HS-27A (cell line): ENCODE data around the gene NKD2.
"Not testable (repeated sequence)": the region's sequence is repeated elsewhere in the genome, so short reads cannot be mapped to it uniquely, and the experiment has no call there.

Experiments used
- DNase-seq: peaks from one replicate; pipeline ENCODE4 v3.0.0-alpha.2; 2012; ENCODE audit warnings: low read depth, missing footprints

The NKD2 gene

DNA sequence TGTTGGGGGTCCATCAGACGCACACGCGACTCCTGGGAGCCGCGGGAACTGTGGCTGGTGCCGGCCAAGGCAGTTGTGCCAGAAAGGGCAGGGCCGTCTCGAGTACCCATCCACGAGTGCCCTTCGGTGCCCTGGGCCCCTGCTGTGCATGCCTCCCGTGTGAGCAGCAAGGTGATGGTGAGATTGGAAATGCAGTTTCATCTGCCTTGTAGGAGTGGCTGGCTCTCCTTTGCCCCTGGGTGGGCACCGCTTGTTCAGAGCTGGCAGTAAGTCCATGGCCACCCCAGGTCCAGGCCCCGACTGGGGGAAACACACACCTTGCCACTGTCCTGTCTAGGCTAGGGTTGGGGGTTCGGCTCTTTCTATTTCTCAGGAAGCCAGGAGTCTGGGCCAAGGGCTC, 5.7 kb downstream of the NKD2 start:
- no peak for DNase-seq

DNA sequence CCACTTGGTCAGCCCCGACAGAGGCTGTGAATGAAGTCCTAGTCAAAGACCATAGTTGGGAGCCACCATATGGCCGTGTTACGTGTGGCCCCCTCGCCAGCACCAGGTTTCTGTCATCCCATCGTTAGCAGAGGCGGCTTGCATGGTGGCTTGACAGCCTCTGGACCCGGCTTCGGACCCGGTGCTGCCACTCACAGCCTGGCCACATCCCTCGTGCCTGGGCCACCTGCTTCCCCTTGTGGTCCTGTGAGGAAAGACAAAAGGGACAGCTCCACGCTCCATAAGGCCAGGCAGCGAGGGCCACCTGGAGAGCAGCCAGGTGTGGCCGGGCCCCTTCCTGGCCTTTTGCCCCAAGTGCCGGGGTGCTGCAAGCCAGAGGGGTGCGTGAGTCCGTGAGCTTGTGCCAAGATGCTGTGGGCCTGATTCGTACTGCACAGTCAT, 6.2 kb downstream of the NKD2 start:
- DNase-seq: no peak

DNA sequence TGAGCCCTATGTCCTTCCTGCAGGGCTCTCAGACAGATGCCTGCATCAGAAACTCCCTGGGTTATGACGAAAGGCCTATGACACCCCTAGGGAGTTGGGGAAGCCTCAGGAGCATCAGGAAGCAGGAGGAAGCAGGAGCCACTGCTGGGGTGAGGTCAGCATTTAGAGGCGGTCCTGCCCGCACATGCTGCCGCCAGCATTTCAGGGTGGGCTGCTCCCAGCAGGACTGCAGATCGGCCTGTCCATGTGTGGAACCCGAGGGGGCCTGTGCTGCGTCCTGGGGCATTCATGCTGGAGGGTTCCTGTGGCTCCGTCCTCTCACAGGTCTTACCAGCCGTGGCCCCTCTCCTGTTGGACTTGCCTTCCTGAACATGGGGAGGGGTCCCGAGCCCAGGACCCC, 6.9 kb downstream of the NKD2 start:
- no peak for DNase-seq

DNA sequence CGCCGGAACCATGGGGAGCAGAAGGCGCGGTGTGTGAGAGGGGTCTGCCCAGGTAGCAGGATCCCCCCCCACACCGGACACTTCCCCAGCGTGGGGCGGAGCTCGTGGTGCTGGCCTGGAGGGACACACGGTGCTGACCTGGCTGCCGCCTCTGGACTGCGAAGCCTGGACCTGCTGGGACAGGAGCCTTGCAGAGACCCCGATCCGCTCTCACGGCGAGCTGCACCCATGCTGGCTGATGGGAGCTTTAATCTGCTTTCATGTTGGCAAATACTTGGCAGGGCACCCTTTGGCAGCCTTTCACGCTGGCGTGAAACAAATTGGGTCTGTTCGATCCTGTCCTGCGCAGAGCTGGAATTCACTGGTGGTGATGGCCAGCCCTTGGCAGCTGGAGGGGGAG, 7.4 kb downstream of the NKD2 start:
- DNase-seq: no peak

DNA sequence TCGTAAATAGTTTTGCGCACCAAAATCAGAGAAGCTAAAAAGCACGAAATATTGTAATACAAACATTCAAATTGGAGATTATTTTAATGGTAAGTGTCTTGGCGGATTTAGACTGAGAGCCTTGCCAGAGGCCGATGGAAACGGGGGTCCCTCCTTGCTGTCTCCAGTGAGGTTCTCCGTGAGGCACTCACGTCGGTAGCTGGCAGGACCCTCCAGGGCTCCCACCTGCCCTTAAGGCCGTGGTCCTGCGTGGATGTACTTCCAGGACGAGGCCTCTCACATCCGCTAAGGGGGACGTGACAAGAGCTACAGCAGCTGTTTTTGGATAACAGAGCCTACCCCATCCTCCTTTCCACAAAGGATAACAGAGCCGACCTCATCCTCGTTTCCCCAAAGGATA, 7.9 kb downstream of the NKD2 start:
- DNase-seq: no peak

DNA sequence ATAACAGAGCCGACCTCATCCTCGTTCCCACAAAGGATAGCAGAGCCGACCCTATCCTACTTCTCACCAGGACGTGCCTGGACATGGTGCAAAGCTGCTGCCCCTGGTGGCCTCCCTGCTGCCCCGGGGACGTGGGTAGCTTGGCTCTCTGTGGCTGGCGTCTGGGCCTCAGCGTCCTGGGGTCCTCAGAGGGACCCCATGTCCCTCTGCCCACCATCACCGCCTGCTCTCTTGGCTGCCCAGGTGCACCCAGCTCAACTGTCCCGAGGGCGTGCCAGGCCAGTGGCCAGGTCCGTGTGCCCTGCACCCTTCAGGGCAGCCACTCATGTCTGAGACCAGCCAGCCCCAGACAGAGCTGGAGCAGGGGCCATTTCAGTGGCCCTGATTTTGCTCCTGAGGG, 8.5 kb downstream of the NKD2 start:
- DNase-seq: no peak

DNA sequence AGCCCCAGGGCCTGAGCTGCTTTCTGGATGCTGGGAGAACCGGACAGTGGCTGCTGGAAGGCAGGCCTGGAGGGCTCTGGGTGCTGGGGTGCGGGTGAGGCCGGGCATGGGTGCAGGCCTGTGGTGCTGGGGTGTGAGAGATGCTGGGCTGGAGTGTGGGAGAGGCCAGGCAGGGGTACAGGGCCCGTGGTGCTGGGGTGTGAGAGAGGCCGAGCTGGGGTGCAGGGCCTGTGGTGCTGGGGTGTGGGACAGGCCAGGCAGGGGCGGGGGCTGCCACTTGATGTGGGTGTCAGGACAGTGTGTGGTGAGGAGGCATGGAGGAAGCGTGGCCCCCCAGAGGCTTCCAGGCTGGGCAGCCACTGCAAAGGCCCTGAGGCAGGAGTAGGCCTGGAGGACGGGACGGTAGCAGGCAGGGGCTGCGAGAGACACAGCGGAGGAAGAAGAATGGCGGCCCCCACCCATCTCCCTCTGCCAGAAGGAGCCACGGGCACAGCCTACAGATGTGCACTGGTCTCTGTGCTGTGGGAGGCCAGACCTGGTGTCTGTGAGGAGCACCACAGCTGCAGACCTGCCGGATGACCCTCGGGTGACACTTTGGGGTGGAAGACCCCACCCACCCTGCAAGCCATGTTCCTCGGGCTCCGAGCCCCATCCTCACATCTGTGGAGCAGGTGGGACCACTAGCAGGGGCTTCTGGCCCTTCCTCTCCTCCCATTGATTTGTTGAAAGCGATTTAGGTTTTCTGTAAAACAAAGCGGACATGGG, 9.3 kb downstream of the NKD2 start:
- no peak for DNase-seq

DNA sequence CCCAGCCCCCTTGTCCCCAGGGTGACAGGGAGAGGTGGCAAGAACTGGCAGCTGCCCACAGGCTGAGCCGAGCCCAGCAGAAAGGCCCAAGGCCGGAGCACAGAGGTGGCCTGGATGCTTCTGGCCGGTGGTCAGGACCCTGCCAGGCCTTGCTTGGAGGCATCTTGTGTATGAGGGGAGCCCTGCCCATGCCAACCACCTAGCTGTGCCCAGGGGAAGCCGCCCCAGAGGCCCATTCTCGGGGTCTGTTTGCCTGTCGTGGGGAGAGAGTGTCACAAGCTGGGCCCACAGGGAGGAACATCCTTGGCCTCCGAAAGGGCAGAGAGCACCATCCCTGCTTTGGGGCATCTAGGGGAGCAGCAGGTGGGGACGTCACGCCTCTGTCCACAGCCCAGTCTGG, 10.0 kb downstream of the NKD2 start:
- DNase-seq: no peak

DNA sequence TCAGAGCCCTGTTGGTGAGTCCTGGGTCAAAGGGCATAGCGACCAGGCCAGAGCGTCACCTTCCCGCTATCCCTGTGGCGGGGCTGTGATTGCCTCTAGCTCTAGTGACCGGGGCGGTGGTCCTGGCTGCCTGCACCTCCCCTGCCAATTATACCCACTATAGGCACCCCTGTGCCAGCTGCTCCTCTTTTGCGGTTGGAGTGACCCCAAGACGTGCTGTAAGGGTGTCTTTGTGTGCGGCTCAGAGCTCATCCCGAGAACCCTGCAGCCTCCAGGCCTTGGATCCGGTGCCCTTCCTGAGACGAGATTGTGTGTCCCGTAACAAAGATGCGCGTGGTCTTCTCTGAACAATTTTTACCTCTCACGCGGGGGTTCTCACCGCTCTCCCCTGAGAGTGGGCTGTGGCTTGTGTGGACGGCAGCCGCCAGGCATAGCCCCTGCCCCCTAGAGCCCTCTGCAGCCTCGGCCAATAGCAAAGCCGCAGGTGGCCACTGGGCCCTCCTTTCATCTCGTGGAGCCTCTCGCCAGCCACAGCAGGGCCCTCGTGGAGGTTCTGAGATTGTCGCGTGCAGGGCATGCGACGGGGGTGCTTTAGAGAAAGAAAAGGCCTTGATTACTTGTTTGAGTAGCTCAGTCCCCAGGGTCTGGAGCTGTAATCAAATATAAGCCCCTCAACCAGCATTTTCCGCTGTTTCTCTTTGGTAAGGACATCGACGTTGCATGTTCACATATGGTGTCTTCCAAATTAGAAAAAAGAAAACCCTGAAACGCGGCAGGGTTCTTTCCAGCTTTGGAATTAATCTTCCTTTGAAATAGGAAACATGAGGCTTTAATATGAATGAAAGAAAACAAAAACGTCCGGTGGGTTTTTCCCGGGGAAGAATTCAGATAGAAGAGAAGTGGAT, 10.7 kb downstream of the NKD2 start:
- no peak for DNase-seq

DNA sequence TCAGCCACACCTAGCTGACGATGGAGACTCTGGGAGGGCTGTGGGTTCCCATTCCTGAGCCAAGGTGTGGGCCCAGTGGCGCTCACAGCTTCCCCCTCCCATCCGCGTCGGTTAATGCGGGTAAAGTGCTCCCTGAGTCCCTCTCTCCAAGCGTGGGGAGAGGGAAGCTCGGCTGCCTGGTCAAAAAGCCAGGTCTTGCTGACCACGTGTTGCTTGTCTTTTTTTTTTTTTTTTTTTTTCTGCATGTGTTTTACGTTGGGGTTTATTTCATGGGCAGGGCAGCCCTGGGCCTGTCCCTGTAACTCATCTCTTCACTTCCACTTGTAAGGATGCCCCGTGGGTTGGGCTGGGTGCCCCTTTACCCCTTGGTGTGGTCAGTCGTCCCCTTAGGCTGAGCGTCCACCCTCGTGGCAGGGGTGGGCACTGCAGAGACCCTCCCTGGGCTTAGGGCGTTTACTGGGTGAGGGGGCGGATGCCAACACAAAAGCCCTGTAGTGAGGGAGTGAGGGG, 11.9 kb downstream of the NKD2 start:
- DNase-seq: no peak

DNA sequence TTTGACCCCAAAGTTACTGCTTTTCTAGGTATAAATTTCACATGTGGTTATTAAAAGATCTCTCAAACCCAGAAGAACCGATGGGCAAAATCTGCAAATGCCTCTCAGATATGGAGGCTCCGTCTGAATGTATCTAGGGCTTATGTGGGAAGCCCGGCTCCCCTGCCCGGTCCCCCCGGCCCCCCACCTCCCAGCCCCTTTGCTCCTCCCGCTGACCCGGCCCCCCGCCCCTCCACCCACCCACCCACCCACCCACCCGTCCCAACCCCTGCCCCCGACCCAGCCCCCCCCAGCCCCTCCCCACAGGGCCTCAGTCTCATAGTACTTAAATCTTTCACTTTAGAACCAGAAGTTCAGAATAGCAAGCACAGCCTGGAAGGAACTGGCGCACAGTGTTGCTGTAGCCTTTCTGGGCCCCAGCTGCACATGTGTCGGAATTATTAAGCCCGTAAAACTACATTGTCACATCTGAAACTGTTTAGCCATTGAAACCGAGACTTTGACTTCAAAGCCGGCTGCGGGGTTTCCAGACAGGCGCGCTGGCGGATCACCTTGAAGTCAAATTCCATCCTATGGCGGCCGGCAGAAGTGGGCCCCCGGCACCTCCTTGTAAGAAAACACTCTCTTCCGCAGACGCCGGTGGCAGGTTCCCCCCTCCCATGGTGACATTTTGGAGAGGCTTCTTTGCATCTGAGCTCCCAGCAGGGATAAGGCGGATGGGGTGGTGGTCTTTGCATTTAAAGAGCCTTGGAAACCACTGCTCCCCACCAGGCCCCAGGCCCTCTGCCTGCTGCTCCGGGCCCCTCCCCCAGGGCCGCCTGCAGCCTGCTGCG, 12.8 kb downstream of the NKD2 start:
- no peak for DNase-seq

DNA sequence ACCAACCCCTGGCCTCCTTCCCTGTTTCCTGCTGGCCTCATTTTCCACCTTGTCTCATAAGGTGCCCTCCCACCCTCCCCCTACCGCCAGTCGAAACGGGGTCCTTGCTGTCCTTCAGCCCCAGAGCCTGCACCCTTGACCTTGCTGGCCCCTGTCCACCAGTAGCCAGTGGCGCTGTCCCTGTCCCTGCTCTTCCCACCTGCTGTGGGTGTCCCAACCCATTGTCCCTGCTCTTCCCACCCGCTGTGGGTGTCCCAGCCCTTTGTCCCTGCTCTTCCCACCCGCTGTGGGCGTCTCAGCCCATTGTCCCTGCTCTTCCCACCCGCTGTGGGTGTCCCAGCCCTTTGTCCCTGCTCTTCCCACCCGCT, 13.4 kb downstream of the NKD2 start:
- not testable (repeated sequence) for DNase-seq

DNA sequence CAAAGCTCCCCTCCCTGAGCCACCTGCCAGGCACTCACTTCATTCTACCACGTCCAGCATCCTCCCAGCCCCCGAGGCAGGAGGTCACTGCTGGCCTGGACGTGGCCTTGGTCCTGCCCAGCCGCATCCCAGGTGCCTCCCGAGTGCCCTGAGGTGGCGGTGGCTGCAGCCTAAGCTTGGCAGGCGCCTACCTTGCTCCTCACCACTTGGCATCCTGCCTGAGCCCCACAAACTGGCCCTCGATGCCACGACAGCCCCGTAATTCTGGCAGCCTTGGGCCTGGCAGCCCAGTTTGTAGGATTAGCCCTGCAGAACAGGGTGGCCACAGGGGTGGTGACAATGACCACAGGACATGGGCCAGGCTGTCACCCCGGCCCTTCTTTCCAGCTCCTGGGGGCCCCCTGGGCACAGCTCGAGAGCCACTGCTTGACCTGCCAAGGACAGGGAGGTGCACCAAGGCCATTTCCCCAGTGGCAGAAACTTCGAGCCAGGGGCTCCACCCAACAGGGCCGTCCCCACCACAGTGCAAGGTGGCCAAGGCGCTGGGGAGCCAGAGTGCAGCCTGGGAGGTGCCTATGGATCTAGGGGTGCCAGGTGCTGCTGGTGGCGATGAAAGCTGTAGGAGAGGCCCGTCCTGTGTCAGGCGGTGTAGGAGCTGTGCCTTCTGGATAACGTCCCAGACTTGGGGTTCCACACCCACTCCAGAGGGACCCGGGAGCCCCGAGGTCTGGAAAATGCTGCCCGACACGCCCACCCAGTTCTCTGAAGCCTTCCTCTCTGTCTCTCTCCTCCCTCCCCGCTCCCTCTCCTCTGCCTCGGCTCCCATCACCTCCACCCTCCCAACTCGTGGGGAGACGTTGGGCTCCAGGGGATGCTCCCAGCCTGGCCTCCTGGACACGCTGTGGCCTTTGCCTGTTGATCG, 18.4 kb downstream of the NKD2 start:
- DNase-seq: no peak

DNA sequence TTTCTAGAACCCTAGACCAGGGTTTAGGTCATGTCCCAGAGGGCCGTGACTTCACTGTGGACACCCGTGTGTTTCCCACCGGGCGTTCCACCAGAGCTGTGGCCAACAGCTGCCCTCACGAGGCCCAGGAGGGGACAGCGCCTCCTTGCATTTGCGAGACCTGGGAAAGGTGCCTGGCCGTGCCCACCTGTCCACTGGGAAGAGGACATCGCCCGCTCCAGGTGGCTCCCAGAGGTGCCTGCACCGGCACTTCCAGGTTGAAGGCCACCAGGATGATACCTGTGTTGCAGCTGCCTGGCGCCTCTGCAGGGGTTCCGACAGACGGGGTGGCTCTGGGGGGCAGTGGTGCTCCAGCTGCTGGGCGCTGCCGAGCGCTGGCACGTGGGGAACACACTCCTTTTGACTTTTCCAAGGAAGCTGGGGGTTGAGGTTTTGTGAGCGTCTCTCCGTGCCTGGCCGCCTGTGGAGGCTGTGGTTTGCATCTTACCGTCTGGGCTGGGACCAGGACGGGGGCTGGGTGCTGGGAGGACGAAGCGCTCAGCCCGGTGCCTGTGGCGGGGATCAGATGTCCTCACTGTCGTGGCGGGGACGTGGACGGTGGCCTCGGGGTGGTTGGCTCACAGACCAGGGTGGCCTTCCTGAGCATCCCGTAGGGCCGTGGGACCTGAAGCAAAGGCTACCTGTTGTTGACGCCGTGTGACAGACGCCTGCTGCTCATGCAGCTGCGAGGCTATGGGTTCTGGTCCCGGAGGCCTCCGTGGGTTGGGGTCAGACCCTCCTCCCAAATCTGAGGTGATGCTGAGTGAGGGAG, 19.2 kb downstream of the NKD2 start:
- no peak for DNase-seq

DNA sequence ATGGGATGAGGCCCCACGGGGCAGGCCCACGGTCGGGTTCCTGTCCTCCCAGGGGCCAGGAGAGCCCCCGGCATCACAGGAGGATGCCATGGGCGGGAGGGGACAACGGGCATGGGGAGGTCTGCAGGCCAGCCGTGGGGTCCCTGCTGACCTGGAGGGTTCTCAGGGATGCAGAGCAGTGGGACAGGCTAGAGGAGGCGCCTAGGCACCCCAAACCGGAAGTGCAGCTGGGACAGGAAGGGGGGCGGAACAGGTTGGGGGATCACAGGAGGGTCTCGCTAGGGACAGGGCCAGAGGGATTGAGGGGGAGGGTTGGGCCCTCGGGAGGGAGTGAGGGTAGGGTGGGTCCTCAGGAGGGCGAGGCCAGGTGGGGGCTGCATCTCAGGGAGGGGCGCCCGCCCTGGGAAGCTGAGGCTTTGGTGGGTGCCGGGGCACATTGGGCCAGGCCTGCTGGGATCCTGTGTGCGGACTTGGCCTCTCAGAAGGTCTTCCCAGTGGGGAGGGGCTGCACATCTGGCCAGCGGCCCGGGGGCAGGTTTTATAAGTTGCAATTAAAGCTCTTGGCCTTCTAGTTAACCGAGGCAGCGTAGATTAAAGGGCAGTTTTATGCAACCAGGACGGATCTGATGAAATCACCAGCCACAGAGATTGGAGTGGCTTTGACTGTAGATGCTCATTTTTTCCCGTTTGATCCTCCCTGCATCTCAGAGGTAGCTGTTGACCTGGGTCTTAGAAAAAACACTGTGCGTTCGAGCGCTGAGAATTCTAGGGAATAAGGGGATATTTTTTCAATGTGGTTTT, 20.1 kb downstream of the NKD2 start:
- DNase-seq: no peak

DNA sequence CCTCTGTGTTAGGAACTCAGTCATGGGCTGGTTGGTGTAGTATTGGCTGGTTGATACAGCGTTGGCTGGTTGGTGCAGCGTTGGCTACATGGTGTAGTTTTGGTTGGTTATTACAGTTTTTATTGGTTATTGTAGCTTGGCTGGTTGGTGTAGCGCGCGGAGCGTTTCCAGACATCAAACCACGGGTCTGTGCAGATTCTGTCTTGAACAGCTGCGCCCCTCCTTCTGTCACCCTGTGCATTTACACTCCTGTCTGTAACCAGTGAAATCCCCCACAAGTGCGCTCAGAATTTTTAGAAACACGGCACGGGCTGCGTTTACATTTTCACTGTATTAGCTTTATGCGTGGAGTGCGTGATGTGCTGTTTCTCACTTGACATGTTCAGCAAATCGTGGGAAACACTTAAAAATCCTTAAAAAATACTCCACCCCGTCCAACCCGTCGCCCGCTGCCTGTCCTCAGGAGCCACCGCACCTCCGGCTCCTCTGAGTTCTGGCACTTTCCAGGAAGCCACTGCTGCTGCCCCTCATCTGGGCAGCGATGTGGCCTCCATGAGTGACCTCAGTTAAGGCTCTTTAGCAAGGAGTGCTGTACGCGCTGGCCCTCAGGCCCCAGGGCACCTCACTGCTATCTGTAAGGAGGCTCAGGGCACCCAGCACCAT, 20.8 kb downstream of the NKD2 start:
- no peak for DNase-seq

DNA sequence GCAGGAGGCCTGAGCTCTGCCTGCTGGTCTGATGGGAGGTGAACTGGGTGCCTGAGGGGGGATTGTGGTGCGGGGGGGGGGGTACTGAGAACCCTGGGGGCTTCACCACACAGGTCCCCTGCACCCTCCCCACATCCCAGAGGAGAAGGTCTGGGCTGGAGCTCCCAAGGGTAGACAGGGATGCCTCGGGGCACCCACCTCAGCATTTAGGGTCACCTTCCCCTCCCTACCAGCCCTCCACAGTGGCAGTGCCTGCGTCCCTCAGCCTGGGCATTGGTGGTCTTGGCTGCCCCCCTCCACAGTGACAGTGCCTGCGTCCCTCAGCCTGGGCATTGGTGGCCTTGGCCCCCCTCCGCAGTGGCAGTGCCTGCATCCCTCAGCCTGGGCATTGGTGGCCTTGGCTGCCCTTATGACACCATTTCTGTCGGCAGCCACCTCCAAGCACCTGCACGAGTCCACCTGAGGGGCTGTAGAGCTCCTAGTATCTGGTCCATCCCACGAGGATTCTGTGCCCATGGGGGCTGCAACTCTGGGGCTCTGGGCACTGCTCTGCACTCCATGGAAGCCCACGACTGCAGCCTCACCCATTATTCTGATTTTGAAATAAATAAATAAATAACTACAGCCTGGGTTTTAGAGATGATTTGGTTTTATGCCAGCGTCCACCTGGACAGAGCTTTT, 21.5 kb downstream of the NKD2 start:
- DNase-seq: no peak

DNA sequence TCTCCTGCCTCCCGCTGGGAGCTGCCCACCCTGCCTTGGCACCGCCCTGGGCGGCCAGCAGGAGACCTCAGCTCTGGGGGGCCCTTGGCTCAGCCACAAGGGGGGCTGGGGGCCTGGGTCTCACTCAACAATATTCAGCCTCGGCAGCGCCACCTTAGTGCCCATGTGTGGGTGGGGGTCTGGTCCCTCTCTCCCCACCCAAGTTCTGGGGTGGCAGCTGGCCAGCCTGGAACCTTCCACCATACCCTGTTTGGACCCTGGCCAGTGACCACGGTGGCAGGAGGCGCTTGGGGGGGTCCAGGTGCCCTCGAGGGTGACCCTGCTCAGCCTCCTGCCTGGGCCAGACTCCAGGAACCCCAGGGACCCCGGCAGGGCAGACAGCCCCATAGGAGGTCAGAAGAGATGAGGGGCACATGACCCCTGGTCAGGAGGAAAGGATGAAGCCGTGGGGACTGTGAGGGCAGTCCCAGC, 22.2 kb downstream of the NKD2 start:
- no peak for DNase-seq
